ENCODE measurements around the gene CCDC85C. TPM values are rescaled to one million over a fixed set of nuclear protein-coding genes. Genes with fewer than 3 reads are reported as not detected.

Gene CCDC85C
- total RNA-seq, 1 donor from 2014 or later: 49.1 TPM

GRCh38 chr14:99468081-99468480 is 135.9 kb downstream of the CCDC85C start:
- Mint-ChIP-seq H3K4me3 (no peak overlapping the region), H3K27me3 (no peaks in the 10 kb centered on the region), H3K4me1 (ENCODE audit: unreplicated experiment) (peaks cover 29% of the 10 kb centered on the region), H3K27ac (no peak overlapping the region), H3K36me3 (peaks cover 5% of the 10 kb centered on the region), H3K9me3 (no peaks in the 10 kb centered on the region)
- no peak for DNase-seq (ENCODE audit: extremely low spot score, unreplicated experiment)
- TF ChIP-seq, protein P1, sequence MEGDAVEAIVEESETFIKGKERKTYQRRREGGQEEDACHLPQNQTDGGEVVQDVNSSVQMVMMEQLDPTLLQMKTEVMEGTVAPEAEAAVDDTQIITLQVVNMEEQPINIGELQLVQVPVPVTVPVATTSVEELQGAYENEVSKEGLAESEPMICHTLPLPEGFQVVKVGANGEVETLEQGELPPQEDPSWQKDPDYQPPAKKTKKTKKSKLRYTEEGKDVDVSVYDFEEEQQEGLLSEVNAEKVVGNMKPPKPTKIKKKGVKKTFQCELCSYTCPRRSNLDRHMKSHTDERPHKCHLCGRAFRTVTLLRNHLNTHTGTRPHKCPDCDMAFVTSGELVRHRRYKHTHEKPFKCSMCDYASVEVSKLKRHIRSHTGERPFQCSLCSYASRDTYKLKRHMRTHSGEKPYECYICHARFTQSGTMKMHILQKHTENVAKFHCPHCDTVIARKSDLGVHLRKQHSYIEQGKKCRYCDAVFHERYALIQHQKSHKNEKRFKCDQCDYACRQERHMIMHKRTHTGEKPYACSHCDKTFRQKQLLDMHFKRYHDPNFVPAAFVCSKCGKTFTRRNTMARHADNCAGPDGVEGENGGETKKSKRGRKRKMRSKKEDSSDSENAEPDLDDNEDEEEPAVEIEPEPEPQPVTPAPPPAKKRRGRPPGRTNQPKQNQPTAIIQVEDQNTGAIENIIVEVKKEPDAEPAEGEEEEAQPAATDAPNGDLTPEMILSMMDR (conservative IDR thresholded peaks at IDR 0.05): no peak

GRCh38 chr14:99467336-99468078 is 136.5 kb downstream of the CCDC85C start:
- Mint-ChIP-seq H3K27ac (no peak overlapping the region), H3K9me3 (no peaks in the 10 kb centered on the region), H3K36me3 (peaks cover 7% of the 10 kb centered on the region), H3K4me3 (no peak overlapping the region), H3K27me3 (no peaks in the 10 kb centered on the region), H3K4me1 (ENCODE audit: unreplicated experiment) (peaks cover 30% of the 10 kb centered on the region)
- no peak for DNase-seq (ENCODE audit: extremely low spot score, unreplicated experiment)
- TF ChIP-seq, protein P1 (conservative IDR thresholded peaks at IDR 0.05): no peak

- Mint-ChIP-seq H3K4me1 (ENCODE audit: unreplicated experiment) (peaks cover 37% of the 10 kb centered on the region), H3K9me3 (no peaks in the 10 kb centered on the region), H3K4me3 (no peak overlapping the region), H3K27ac (no peak overlapping the region), H3K27me3 (no peaks in the 10 kb centered on the region), H3K36me3 (peaks cover 15% of the 10 kb centered on the region)
- TF ChIP-seq, protein P1 (conservative IDR thresholded peaks at IDR 0.05): no peak
- no peak for DNase-seq (ENCODE audit: extremely low spot score, unreplicated experiment)
Measured at GRCh38 chr14:99466758-99467157, 137.2 kb downstream of the CCDC85C start.

GRCh38 chr14:99465288-99465687 is 138.7 kb downstream of the CCDC85C start:
- TF ChIP-seq, protein P1 (conservative IDR thresholded peaks at IDR 0.05): no peak
- no peak for DNase-seq (ENCODE audit: extremely low spot score, unreplicated experiment)
- no peaks in the 10 kb centered on the region for H3K27me3 Mint-ChIP-seq
- peaks cover 22% of the 10 kb centered on the region for H3K36me3 Mint-ChIP-seq
- H3K9me3 Mint-ChIP-seq: no peaks in the 10 kb centered on the region
- no peak overlapping the region for H3K4me3 Mint-ChIP-seq
- H3K27ac Mint-ChIP-seq: no peak overlapping the region
- H3K4me1 Mint-ChIP-seq (ENCODE audit: unreplicated experiment): peaks cover 37% of the 10 kb centered on the region

DNA sequence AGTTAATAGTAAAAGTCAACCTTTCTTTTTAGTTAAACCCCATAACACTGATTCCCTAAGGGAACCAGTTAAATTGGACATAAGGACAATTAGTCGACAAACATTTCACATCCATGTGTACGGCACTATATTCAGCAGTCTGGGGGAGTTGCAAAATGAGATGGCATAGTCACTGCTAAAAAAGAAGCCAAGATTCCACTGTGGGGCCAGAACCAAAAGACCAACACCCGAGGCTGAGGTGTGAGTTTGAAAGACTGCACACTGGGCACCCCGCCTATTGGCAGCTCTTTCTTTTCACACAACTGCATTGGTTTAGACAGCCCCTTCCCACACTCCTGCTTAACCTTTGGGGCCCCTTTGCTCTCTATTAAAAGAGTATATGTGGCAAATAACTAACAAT is 140.0 kb downstream of the CCDC85C start:
- TF ChIP-seq, protein P1 (conservative IDR thresholded peaks at IDR 0.05): no peak
- Mint-ChIP-seq H3K4me3 (no peak overlapping the region), H3K9me3 (no peaks in the 10 kb centered on the region), H3K36me3 (peaks cover 25% of the 10 kb centered on the region), H3K27me3 (no peaks in the 10 kb centered on the region), H3K4me1 (ENCODE audit: unreplicated experiment) (peaks cover 30% of the 10 kb centered on the region), H3K27ac (peak overlapping the region; percentile 17)
- no peak for DNase-seq (ENCODE audit: extremely low spot score, unreplicated experiment)

Data from type B pancreatic cell (in vitro differentiated cells).